ENCODE data around the gene PPP1R37. TPM values are rescaled to one million over a fixed set of nuclear protein-coding genes. Genes with fewer than 3 reads are reported as not detected.
A peak's percentile ranks its signal among the peaks of the same experiment; 100 is the strongest.

PPP1R37 gene
- total and polyA plus RNA-seq, 2 of the 13 experiments (the other 11 are each of a cell fraction or from before 2014, with no cell fraction given) = 9.0 to 14.3 TPM

DNA sequence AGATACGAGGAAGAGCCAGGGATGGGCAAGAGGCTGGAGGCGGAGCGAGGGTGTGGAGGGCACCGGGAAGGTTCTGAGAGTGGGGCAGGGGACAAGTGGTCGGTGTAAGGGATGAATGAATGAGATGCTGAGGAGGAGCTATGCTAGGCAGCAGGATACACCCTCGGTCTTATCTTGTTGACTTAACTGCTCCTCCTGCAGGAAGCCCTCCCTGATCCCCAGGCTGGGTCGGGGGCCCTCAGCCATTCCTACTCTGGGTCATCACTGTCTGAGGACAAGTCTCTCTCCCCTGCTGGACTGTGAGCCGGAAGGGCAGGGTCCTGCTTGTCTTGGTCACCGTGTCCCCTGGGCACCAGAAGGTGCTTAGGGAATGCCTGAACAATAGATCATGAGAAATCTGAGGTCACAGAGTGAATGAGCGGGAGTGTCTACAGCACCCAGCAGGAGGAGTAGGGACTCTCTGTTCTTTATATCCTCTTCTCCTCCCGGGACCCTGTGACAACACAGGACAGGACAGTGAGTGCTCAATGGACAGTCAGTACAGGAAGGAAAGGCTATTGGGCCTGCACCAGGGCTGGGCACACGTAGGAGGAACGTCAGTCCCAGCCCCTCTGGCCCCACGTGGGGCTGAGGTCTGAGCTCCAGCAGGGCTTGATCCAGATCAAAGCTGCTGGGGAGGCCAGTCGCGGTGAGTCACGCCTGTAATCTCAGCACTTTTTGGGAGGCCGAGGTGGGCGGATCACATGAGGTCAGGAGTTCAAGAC is 61.3 kb downstream of the PPP1R37 start (continued):
- TF ChIP-seq KDM5B (CRISPR knock-in tag; IDR thresholded peaks at IDR 0.05; ENCODE audit: borderline replicate concordance) = peak; percentile 25; the same call in 1 of the 2 replicates
- TF ChIP-seq YEATS2 (CRISPR knock-in tag; IDR thresholded peaks at IDR 0.05; ENCODE audit: borderline replicate concordance) = peak; percentile 39; the same call in 1 of the 2 replicates
- no peak for TF ChIP-seq SOX6 (IDR thresholded peaks at IDR 0.05)
- peak; percentile 81 for TF ChIP-seq SOX6 (CRISPR knock-in tag; IDR thresholded peaks at IDR 0.05)
- TF ChIP-seq ZBTB3 (CRISPR knock-in tag; IDR thresholded peaks at IDR 0.05; ENCODE audit: borderline replicate concordance, low read depth) = 0 out of 2 replicates have a peak, but pooled peaks have one; percentile 60
- peak; percentile 22; the same call in 1 of the 2 replicates for TF ChIP-seq ZBTB7A (CRISPR knock-in tag; IDR thresholded peaks at IDR 0.05)
- TF ChIP-seq ZNF263 (CRISPR knock-in tag; IDR thresholded peaks at IDR 0.05) = no peak
- peak; percentile 26 to 74; a peak in 2 of 4 replicates for TF ChIP-seq NR2F1 (CRISPR knock-in tag; IDR thresholded peaks at IDR 0.05)
- TF ChIP-seq, protein P1, sequence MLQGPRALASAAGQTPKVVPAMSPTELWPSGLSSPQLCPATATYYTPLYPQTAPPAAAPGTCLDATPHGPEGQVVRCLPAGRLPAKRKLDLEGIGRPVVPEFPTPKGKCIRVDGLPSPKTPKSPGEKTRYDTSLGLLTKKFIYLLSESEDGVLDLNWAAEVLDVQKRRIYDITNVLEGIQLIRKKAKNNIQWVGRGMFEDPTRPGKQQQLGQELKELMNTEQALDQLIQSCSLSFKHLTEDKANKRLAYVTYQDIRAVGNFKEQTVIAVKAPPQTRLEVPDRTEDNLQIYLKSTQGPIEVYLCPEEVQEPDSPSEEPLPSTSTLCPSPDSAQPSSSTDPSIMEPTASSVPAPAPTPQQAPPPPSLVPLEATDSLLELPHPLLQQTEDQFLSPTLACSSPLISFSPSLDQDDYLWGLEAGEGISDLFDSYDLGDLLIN (CRISPR knock-in tag; IDR thresholded peaks at IDR 0.05; ENCODE audit: borderline replicate concordance) = no peak
- TF ChIP-seq ZSCAN9 (CRISPR knock-in tag; IDR thresholded peaks at IDR 0.05; ENCODE audit: borderline replicate concordance) = 0 out of 2 replicates have a peak, but pooled peaks have one; percentile 55
- TF ChIP-seq, protein P2, sequence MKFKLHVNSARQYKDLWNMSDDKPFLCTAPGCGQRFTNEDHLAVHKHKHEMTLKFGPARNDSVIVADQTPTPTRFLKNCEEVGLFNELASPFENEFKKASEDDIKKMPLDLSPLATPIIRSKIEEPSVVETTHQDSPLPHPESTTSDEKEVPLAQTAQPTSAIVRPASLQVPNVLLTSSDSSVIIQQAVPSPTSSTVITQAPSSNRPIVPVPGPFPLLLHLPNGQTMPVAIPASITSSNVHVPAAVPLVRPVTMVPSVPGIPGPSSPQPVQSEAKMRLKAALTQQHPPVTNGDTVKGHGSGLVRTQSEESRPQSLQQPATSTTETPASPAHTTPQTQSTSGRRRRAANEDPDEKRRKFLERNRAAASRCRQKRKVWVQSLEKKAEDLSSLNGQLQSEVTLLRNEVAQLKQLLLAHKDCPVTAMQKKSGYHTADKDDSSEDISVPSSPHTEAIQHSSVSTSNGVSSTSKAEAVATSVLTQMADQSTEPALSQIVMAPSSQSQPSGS (CRISPR knock-in tag; IDR thresholded peaks at IDR 0.05) = 0 out of 2 replicates have a peak, but pooled peaks have one; percentile 42
- 0 out of 2 replicates have a peak, but pooled peaks have one; percentile 27 for TF ChIP-seq POLR2AphosphoS5 (IDR thresholded peaks at IDR 0.05; ENCODE audit: low read depth, low read length)
- TF ChIP-seq, protein P3, sequence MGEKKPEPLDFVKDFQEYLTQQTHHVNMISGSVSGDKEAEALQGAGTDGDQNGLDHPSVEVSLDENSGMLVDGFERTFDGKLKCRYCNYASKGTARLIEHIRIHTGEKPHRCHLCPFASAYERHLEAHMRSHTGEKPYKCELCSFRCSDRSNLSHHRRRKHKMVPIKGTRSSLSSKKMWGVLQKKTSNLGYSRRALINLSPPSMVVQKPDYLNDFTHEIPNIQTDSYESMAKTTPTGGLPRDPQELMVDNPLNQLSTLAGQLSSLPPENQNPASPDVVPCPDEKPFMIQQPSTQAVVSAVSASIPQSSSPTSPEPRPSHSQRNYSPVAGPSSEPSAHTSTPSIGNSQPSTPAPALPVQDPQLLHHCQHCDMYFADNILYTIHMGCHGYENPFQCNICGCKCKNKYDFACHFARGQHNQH (CRISPR knock-in tag; IDR thresholded peaks at IDR 0.05) = 0 out of 2 replicates have a peak, but pooled peaks have one; percentile 7
- no peak for TF ChIP-seq RFX3 (CRISPR knock-in tag; IDR thresholded peaks at IDR 0.05)
- peak; percentile 77 for TF ChIP-seq ZMYM2 (CRISPR knock-in tag; IDR thresholded peaks at IDR 0.05)
- TF ChIP-seq GFI1 (CRISPR knock-in tag; IDR thresholded peaks at IDR 0.05; ENCODE audit: borderline replicate concordance) = peak; percentile 98
- no peak for TF ChIP-seq MBD4 (IDR thresholded peaks at IDR 0.05; ENCODE audit: borderline replicate concordance, low read length)
- TF ChIP-seq ZNF543 (CRISPR knock-in tag; IDR thresholded peaks at IDR 0.05) = 0 out of 2 replicates have a peak, but pooled peaks have one; percentile 46
- TF ChIP-seq, protein P4, sequence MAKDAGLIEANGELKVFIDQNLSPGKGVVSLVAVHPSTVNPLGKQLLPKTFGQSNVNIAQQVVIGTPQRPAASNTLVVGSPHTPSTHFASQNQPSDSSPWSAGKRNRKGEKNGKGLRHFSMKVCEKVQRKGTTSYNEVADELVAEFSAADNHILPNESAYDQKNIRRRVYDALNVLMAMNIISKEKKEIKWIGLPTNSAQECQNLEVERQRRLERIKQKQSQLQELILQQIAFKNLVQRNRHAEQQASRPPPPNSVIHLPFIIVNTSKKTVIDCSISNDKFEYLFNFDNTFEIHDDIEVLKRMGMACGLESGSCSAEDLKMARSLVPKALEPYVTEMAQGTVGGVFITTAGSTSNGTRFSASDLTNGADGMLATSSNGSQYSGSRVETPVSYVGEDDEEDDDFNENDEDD (CRISPR knock-in tag; IDR thresholded peaks at IDR 0.05; ENCODE audit: borderline replicate concordance) = no peak; the same call in 1 of the 2 replicates
- no peak for TF ChIP-seq ZNF354B (CRISPR knock-in tag; IDR thresholded peaks at IDR 0.05)
- TF ChIP-seq NFYC (CRISPR knock-in tag; IDR thresholded peaks at IDR 0.05) = peak; percentile 76
- no peak for TF ChIP-seq ZNF382 (CRISPR knock-in tag; IDR thresholded peaks at IDR 0.05; ENCODE audit: borderline replicate concordance)
- TF ChIP-seq ZNF225 (CRISPR knock-in tag; IDR thresholded peaks at IDR 0.05) = 0 out of 2 replicates have a peak, but pooled peaks have one; percentile 23
- peak; percentile 80; the same call in 1 of the 2 replicates for TF ChIP-seq ZNF772 (CRISPR knock-in tag; IDR thresholded peaks at IDR 0.05)
- TF ChIP-seq ZNF773 (CRISPR knock-in tag; IDR thresholded peaks at IDR 0.05; ENCODE audit: borderline replicate concordance) = no peak
- TF ChIP-seq JUND (CRISPR knock-in tag; IDR thresholded peaks at IDR 0.05) = peak; percentile 95

All from HepG2 (cell line).